ENCODE data around the gene TENM3. TPM values are rescaled to one million over a fixed set of nuclear protein-coding genes. Genes with fewer than 3 reads are reported as not detected.

The TENM3 gene
- total and polyA plus RNA-seq, 2 donors from 2014 or later, result 0.58 to 6.8 TPM

- Histone ChIP-seq H3K27ac (ENCODE audit: low read depth in 2 of 2, low read length in 2 of 2) (no peak overlapping the region), H3K36me3 (ENCODE audit: control insufficient read depth in 2 of 3, insufficient read depth in 3 of 3, low read length in 3 of 3) (no peaks in the 10 kb centered on the region), H3K4me1 (ENCODE audit: control insufficient read depth in 2 of 3, insufficient read depth in 2 of 3, low read depth in 1 of 3, low read length in 3 of 3) (no peaks in the 10 kb centered on the region), H3K9me3 (ENCODE audit: control insufficient read depth in 2 of 3, insufficient read depth in 1 of 3, low read length in 3 of 3) (no peaks in the 10 kb centered on the region), H3K9ac (ENCODE audit: low read length in 3 of 3) (no peak overlapping the region), H3K27me3 (ENCODE audit: control insufficient read depth, insufficient read depth, low read length) (no peaks in the 10 kb centered on the region), H3K4me3 (ENCODE audit: low read length in 3 of 3) (no peak overlapping the region)
- no peak for TF ChIP-seq CTCF (IDR thresholded peaks at IDR 0.05; ENCODE audit: borderline replicate concordance, extremely low read depth, insufficient read depth)
- DNase-seq (no peak), FAIRE-seq (no peak)
- intact Hi-C loops (cut with DNase I), result no loop called here
These were observed 250.9 kb downstream of the TENM3 start for GRCh38 chr4:182494103-182494502.

GRCh38 chr4:182495031-182495430, 251.8 kb downstream of the TENM3 start:
- H3K4me1 ChIP-seq (ENCODE audit: control insufficient read depth in 2 of 3, insufficient read depth in 2 of 3, low read depth in 1 of 3, low read length in 3 of 3), result no peaks in the 10 kb centered on the region
- no peak overlapping the region for H3K27ac ChIP-seq (ENCODE audit: low read depth in 2 of 2, low read length in 2 of 2)
- no peak overlapping the region for H3K4me3 ChIP-seq (ENCODE audit: low read length in 3 of 3)
- no peak for DNase-seq
- no peaks in the 10 kb centered on the region for H3K36me3 ChIP-seq (ENCODE audit: control insufficient read depth in 2 of 3, insufficient read depth in 3 of 3, low read length in 3 of 3)
- no peak for FAIRE-seq
- no peaks in the 10 kb centered on the region for H3K27me3 ChIP-seq (ENCODE audit: control insufficient read depth, insufficient read depth, low read length)
- TF ChIP-seq CTCF (IDR thresholded peaks at IDR 0.05; ENCODE audit: borderline replicate concordance, extremely low read depth, insufficient read depth), result no peak
- H3K9me3 ChIP-seq (ENCODE audit: control insufficient read depth in 2 of 3, insufficient read depth in 1 of 3, low read length in 3 of 3), result no peaks in the 10 kb centered on the region
- no peak overlapping the region for H3K9ac ChIP-seq (ENCODE audit: low read length in 3 of 3)
- intact Hi-C loops (cut with DNase I), result no loop called here

DNA sequence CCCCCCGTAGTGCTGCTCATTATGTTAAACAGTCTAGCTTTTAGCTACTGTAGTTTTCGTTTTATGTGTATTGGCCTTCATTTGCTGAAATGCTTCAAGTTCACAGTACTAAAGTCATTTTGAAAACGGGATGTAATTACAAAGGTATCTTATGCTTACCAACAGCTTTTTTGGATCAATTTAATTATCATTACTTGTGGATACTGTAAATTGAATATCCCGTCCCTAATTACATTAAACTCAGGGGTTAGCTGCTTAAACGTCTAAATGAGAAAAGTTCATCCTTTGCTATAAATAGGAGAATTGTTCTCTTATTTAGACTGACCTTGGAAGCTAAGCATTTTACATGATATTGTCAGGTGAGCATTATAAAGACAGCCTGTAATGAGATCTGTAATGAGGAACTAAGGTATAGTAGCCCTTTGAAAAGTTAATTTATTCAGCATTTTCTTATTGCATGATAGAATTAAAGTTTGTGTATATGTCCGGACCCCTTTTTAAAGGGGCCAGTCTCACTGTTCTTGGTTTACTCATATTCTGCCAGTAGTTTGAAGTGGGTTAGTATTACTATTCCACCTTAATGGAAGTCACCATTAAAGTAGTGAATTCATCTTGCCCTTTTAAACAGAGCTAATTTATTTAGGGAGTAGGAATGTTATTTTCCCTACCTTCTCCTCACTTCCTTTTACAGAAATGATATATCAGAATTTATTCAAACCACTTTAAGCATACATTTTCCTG, 252.6 kb downstream of the TENM3 start:
- H3K9ac ChIP-seq (ENCODE audit: low read length in 3 of 3), result no peak overlapping the region
- no peaks in the 10 kb centered on the region for H3K27me3 ChIP-seq (ENCODE audit: control insufficient read depth, insufficient read depth, low read length)
- DNase-seq (no peak), FAIRE-seq (no peak)
- no peaks in the 10 kb centered on the region for H3K9me3 ChIP-seq (ENCODE audit: control insufficient read depth in 2 of 3, insufficient read depth in 1 of 3, low read length in 3 of 3)
- no peaks in the 10 kb centered on the region for H3K36me3 ChIP-seq (ENCODE audit: control insufficient read depth in 2 of 3, insufficient read depth in 3 of 3, low read length in 3 of 3)
- H3K27ac ChIP-seq (ENCODE audit: low read depth in 2 of 2, low read length in 2 of 2), result no peak overlapping the region
- H3K4me3 ChIP-seq (ENCODE audit: low read length in 3 of 3), result no peak overlapping the region
- no peak for TF ChIP-seq CTCF (IDR thresholded peaks at IDR 0.05; ENCODE audit: borderline replicate concordance, extremely low read depth, insufficient read depth)
- intact Hi-C loops (cut with DNase I), result no loop called here
- no peaks in the 10 kb centered on the region for H3K4me1 ChIP-seq (ENCODE audit: control insufficient read depth in 2 of 3, insufficient read depth in 2 of 3, low read depth in 1 of 3, low read length in 3 of 3)

- H3K9me3 ChIP-seq (ENCODE audit: control insufficient read depth in 2 of 3, insufficient read depth in 1 of 3, low read length in 3 of 3), result no peaks in the 10 kb centered on the region
- TF ChIP-seq CTCF (IDR thresholded peaks at IDR 0.05; ENCODE audit: borderline replicate concordance, extremely low read depth, insufficient read depth), result no peak
- no peak overlapping the region for H3K27ac ChIP-seq (ENCODE audit: low read depth in 2 of 2, low read length in 2 of 2)
- no peaks in the 10 kb centered on the region for H3K36me3 ChIP-seq (ENCODE audit: control insufficient read depth in 2 of 3, insufficient read depth in 3 of 3, low read length in 3 of 3)
- FAIRE-seq (no peak), DNase-seq (no peak)
- intact Hi-C loops (cut with DNase I), result no loop called here
- H3K9ac ChIP-seq (ENCODE audit: low read length in 3 of 3), result no peak overlapping the region
- no peaks in the 10 kb centered on the region for H3K4me1 ChIP-seq (ENCODE audit: control insufficient read depth in 2 of 3, insufficient read depth in 2 of 3, low read depth in 1 of 3, low read length in 3 of 3)
- H3K27me3 ChIP-seq (ENCODE audit: control insufficient read depth, insufficient read depth, low read length), result no peaks in the 10 kb centered on the region
- no peak overlapping the region for H3K4me3 ChIP-seq (ENCODE audit: low read length in 3 of 3)
These were observed 253.2 kb downstream of the TENM3 start for GRCh38 chr4:182496408-182496807.
